K562 (cell line): ENCODE data around the gene NAT8L. TPM values are rescaled to one million over a fixed set of nuclear protein-coding genes. Genes with fewer than 3 reads are reported as not detected.

ENCODE experiments used
- ATAC-seq: fragments of 200-7000 bp; cut with Tn5 transposase; 3 replicates; pipeline ENCODE4 v1.9.1; 2020; ENCODE audit warnings: moderate library complexity
- BruUV-seq: library from RNA; stranded (reverse); fragments of 400-500 nt; replicated peaks from 2 replicates; lab custom pipeline; 2021; lab: Mats Ljungman, UMichigan
- CTCF ChIA-PET: fragments of 300-600 bp; formaldehyde crosslinking; extraction: SDS; loops from one replicate; lab custom pipeline; 2021; ENCODE audit warnings: low intra/inter-chr PET ratio; lab: Yijun Ruan, JAX
- POLR2A ChIA-PET: fragments of 300-600, 350-650 bp; sonication (Branson Sonifier 250); formaldehyde crosslinking; extraction: SDS; loops from one replicate; lab custom pipeline; 2021; ENCODE audit warnings: antibody characterized with exemption, inconsistent platforms; lab: Yijun Ruan, JAX
- DNase-seq, 4 experiments: peaks; one replicate each; pipeline versions ENCODE4 v3.0.0 to v3.0.0-alpha.2; 2011 to 2018; ENCODE audit warnings: low spot score in 3 of 4, mixed read lengths in 3 of 4; ENCODE audit errors: extremely low read depth in 1 of 4
- FAIRE-seq: peaks from 2 replicates; lab custom pipeline; 2011; peaks lifted over from hg19 to GRCh38; lab: Jason Lieb, UNC
- H2AFZ ChIP-seq: 2 replicates; pipeline ENCODE4 v1.6.0; 2011; ENCODE audit warnings: low read depth, low read length, control low read depth, inconsistent platforms
- H3K27ac ChIP-seq: fragments of 200-600 bp; 3 replicates; pipeline ENCODE4 v1.8.0; 2011; ENCODE audit warnings: low read depth, mild to moderate bottlenecking, control low read depth, inconsistent platforms, low read length, moderate library complexity, mixed read lengths; ENCODE audit errors: extremely low read depth
- H3K27me3 ChIP-seq, 2 experiments: fragments of 300-600 bp in 1 of 2; 2 replicates in 1 of 2; 3 replicates in 1 of 2; pipeline versions ENCODE4 v1.6.0 to v1.8.0; 2011; ENCODE audit warnings: inconsistent platforms in 2 of 2, low read length in 2 of 2, mild to moderate bottlenecking in 1 of 2, mixed read lengths in 1 of 2, moderate library complexity in 1 of 2; ENCODE audit not compliant: control insufficient read depth in 2 of 2, insufficient read depth in 2 of 2
- H3K36me3 ChIP-seq: fragments of 300-600 bp; 3 replicates; pipeline ENCODE4 v1.8.0; 2011; ENCODE audit warnings: mild to moderate bottlenecking, low read length, inconsistent platforms; ENCODE audit not compliant: control insufficient read depth, insufficient read depth
- H3K4me1 ChIP-seq, 2 experiments: fragments of 200-600 bp in 1 of 2; replicated peaks in 1 of 2; 2 replicates in 1 of 2; 3 replicates in 1 of 2; pipeline versions ENCODE4 v1.5.1 to v1.8.0; 2011; ENCODE audit warnings: inconsistent platforms in 2 of 2, low read length in 2 of 2, mild to moderate bottlenecking in 1 of 2, mixed read lengths in 1 of 2, moderate library complexity in 1 of 2; ENCODE audit not compliant: control insufficient read depth in 2 of 2, insufficient read depth in 2 of 2
- H3K4me2 ChIP-seq: 2 replicates; pipeline ENCODE4 v1.6.1; 2011; ENCODE audit warnings: low read length, control low read depth, inconsistent platforms, mixed read lengths; ENCODE audit not compliant: insufficient read depth
- H3K4me3 ChIP-seq: fragments of 200-600 bp; sonication (generic), shearing (Covaris generic); 2 replicates; pipeline ENCODE4 v1.5.1; 2016; ENCODE audit warnings: control low read depth, inconsistent platforms
- H3K79me2 ChIP-seq: fragments of 200-600 bp; 3 replicates; pipeline ENCODE4 v1.8.0; 2011; ENCODE audit warnings: low read length, inconsistent platforms; ENCODE audit not compliant: control insufficient read depth, insufficient read depth
- H3K9ac ChIP-seq, 2 experiments: 2 replicates each; pipeline versions ENCODE4 v1.6.0 to v1.6.1; 2011; ENCODE audit warnings: low read depth in 2 of 2, low read length in 2 of 2, control low read depth in 1 of 2, inconsistent platforms in 1 of 2, mild to moderate bottlenecking in 1 of 2, mixed read lengths in 1 of 2; ENCODE audit not compliant: insufficient read depth in 1 of 2
- H3K9me1 ChIP-seq: one replicate; pipeline ENCODE4 v1.6.0; 2011; ENCODE audit warnings: inconsistent platforms, mild to moderate bottlenecking, low read length, moderate library complexity; ENCODE audit not compliant: control insufficient read depth, insufficient read depth
- H3K9me3 ChIP-seq: replicated peaks from 2 replicates; pipeline ENCODE4 v1.5.1; 2011; ENCODE audit warnings: low read depth, low read length, inconsistent platforms; ENCODE audit not compliant: control insufficient read depth, insufficient read depth
- H4K20me1 ChIP-seq: replicated peaks from 2 replicates; pipeline ENCODE4 v1.6.1; 2011; ENCODE audit warnings: low read length, inconsistent platforms, mixed read lengths; ENCODE audit not compliant: control insufficient read depth, insufficient read depth
- E4F1 ChIP-seq: fragments of 250-450 bp; sonication (Bioruptor Pico); IDR thresholded peaks from 2 replicates; pipeline ENCODE4 v1.5.0; 2021; ENCODE audit warnings: mild to moderate bottlenecking, borderline replicate concordance
- WGBS: fragments of 100-300 bp; shearing (Covaris generic); methylation state at CpG from one replicate; pipeline ENCODE4 v1.1.6; 2016; ENCODE audit warnings: low coverage, mixed read lengths; ENCODE audit not compliant: insufficient coverage; ENCODE audit errors: missing lambda C conversion rate; 5-methylcytosine and 5-hydroxymethylcytosine counted together
- in situ Hi-C: fragments of 300-500 bp; cut with MboI; formaldehyde crosslinking; loops from 4 replicates; pipeline ENCODE4 v1.15.0; 2018; ENCODE audit warnings: inconsistent platforms, mixed read lengths
- intact Hi-C: fragments of 100-400 bp; cut with micrococcal nuclease; formaldehyde crosslinking; loops from 2 replicates; pipeline ENCODE4 v1.14.2; 2022
- polyA plus RNA-seq, 8 experiments: library from polyadenylated mRNA; depleted of rRNA in 4 of 8; stranded (reverse) in 5 of 8; unstranded in 3 of 8; fragments of >200 nt; fragmentation: Nextera tagmentation in 2 of 8; fragmentation: Illumina TruSeq in 1 of 8; extraction: Ambion mirVana in 2 of 8; extraction: Trizol in 1 of 8; gene quantifications; 2 replicates each; pipeline versions ENCODE4 v1.2.1 to v1.2.3, GENCODE V29; 2011 to 2014; ENCODE audit warnings: inconsistent platforms in 1 of 8, missing spikeins in 1 of 8
- total RNA-seq, 7 experiments: library from RNA; depleted of rRNA in 6 of 7; stranded (reverse); fragments of >200 nt in 6 of 7; fragmentation: Illumina TruSeq in 2 of 7; extraction: Trizol in 2 of 7; gene quantifications; 2 replicates each; pipeline versions ENCODE4 v1.2.1 to v1.2.3, GENCODE V29; 2011 to 2021; ENCODE audit warnings: low replicate concordance in 1 of 7
- TF ChIP-seq, protein P1 (sequence below): sonication (generic); formaldehyde crosslinking; IDR thresholded peaks from 2 replicates; pipeline ENCODE4 v1.8.1; 2023; ENCODE audit warnings: mild to moderate bottlenecking, missing genetic modification reagents

The NAT8L gene
- total and polyA plus RNA-seq, 9 of the 15 experiments (the other 6 are each of a cell fraction or from before 2014, with no cell fraction given): 0.06 to 11.0 (median 1.5) TPM

DNA sequence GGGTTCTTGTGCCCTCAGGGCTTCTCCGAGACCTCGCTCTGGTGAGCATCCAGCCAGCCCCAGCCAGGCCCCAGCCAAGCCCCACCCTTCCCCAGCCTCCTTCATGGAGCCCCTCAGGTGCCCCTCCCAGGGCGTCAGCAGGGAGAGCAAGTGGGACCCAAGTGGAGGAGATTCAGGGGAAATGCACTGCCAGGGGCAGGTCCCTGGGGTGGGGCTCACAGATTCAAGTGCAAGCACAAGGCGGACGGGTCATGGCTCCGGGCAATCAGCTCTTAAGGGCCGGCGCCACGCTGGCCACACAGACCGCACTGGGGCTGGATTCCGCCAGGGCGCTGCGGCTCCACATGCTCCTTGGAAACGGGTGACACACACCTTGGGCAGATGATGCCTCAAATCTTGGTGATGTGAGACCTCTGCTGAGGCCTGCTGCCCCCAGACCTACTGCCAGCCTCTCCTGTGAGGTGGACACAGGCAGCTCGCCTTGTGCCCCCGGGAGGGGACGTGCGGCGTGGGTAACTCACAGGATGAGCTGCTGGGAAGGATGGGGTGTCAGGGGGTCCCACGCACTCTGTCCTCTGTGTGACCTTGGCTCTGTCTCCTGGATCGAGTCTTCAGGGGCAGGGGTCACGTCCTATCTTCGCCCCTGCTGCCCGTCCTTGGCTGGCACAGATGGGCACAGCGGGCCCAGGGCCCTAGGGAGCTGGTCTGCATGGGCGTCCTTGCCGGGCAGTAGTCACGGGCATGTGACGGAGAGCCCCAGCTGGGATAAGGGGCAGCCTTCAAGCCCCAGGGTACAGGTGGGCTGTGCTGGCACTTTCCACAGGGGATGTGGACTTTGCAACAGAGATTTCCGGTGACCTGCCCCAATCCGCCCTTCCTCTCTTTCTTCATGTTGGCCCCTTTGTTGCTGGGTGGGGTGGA, 17.1 kb downstream of the NAT8L start:
- Histone ChIP-seq H3K9ac (no peak overlapping the region; a peak in 1 of 4 replicates), H3K36me3 (no peaks in the 10 kb centered on the region), H3K9me3 (no peaks in the 10 kb centered on the region), H4K20me1 (no peaks in the 10 kb centered on the region), H3K27me3 (peaks cover 0 to 27% of the 10 kb centered on the region in 2 experiments; a peak in 3 of 5 replicates), H2AFZ (no peak overlapping the region), H3K4me1 (peaks cover 3 to 52% of the 10 kb centered on the region in 2 experiments; a peak in 3 of 5 replicates), H3K79me2 (no peaks in the 10 kb centered on the region), H3K9me1 (no peaks in the 10 kb centered on the region), H3K4me3 (no peak overlapping the region), H3K4me2 (no peak overlapping the region), H3K27ac (no peak overlapping the region)
- FAIRE-seq (no peak), ATAC-seq (no peak), DNase-seq (no peak)
- ChIA-PET POLR2A (no interaction called here), CTCF (no interaction called here)
- intact Hi-C loops (no loop called here), in situ Hi-C loops (no loop called here)
- 34% methylated on average over 28 of the region's 31 CpGs for WGBS
- no TSS peak for BruUV-seq
- TF ChIP-seq, protein P1, sequence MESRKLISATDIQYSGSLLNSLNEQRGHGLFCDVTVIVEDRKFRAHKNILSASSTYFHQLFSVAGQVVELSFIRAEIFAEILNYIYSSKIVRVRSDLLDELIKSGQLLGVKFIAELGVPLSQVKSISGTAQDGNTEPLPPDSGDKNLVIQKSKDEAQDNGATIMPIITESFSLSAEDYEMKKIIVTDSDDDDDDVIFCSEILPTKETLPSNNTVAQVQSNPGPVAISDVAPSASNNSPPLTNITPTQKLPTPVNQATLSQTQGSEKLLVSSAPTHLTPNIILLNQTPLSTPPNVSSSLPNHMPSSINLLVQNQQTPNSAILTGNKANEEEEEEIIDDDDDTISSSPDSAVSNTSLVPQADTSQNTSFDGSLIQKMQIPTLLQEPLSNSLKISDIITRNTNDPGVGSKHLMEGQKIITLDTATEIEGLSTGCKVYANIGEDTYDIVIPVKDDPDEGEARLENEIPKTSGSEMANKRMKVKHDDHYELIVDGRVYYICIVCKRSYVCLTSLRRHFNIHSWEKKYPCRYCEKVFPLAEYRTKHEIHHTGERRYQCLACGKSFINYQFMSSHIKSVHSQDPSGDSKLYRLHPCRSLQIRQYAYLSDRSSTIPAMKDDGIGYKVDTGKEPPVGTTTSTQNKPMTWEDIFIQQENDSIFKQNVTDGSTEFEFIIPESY: 0 out of 2 replicates have a peak, but pooled peaks have one; percentile 63
- no peak for TF ChIP-seq E4F1 (CRISPR knock-in tag)
